ENCODE measurements around the gene RSPH9.

RSPH9 gene

GRCh38 chr6:43644940-43645612, at the start of gene RSPH9:
Gene RSPH9 (plus strand): TSS chr6:43645036. CDS start chr6:43645099, 63 bp downstream.
- H3K9me3 Mint-ChIP-seq: no peaks in the 10 kb centered on the region
- peak within 1 kb of the TSS; percentile 82 for H3K4me3 Mint-ChIP-seq
- H3K27me3 Mint-ChIP-seq: no peaks in the 10 kb centered on the region
- H3K4me1 Mint-ChIP-seq: peaks cover 20% of the 10 kb centered on the region
- H3K36me3 Mint-ChIP-seq: peaks cover 10% of the 10 kb centered on the region
- H3K27ac Mint-ChIP-seq: peak within 1 kb of the TSS; percentile 2

- Mint-ChIP-seq H3K9me3 (no peaks in the 10 kb centered on the region), H3K27me3 (no peaks in the 10 kb centered on the region), H3K4me1 (no peaks in the 10 kb centered on the region), H3K27ac (peak overlapping the region; percentile 15), H3K4me3 (no peak overlapping the region), H3K36me3 (peaks cover 17% of the 10 kb centered on the region)
These were observed 44.2 kb upstream of the RSPH9 start for GRCh38 chr6:43600595-43600994.

DNA sequence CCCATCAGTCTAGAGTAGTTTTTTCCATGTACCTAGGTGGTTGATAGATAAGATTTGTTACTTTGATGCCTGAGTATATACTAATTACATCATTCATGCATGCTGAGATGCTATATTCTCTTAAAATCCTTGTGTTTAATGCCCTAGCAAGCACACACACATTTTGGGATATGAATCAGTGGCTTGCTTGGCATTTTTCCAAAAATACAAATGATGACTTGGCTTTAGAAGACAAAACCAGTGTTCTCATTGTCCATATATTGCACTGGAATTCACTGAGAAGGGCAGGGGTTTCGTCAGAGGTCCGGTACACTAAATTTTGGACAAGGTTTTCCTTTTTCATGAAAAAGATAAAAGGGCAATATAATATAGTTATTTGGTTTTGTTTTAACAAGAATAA, 40.7 kb upstream of the RSPH9 start:
- Mint-ChIP-seq H3K27ac (no peak overlapping the region), H3K27me3 (no peaks in the 10 kb centered on the region), H3K4me3 (no peak overlapping the region), H3K4me1 (peaks cover 4% of the 10 kb centered on the region), H3K9me3 (no peaks in the 10 kb centered on the region), H3K36me3 (peaks cover 18% of the 10 kb centered on the region)

GRCh38 chr6:43606019-43606418, 38.8 kb upstream of the RSPH9 start:
- H3K9me3 Mint-ChIP-seq: no peaks in the 10 kb centered on the region
- H3K4me1 Mint-ChIP-seq: peaks cover 4% of the 10 kb centered on the region
- H3K27ac Mint-ChIP-seq: no peak overlapping the region
- H3K4me3 Mint-ChIP-seq: no peak overlapping the region
- H3K27me3 Mint-ChIP-seq: no peaks in the 10 kb centered on the region
- H3K36me3 Mint-ChIP-seq: peaks cover 18% of the 10 kb centered on the region

DNA sequence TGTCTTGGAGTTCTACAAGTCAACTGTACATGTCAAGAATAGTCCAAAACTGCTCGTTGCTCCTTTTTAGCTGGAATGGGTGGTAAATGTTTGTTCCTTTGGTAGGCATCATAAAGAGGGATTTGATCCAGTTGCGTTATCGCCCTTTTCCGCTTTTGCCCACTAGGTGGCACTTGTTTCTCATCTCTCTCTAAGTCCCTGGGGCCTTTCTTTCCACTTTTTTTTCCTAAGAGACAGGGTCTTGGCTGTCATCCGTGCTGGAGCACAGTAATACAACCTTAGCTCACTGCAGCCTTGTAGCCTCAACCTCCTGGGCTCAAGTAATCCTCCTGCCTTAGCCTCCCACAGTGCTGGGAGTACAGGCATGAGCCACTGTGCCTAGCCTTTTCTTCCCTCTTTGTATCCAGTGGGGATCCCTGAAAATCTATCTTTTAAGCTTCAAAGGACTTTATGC, 36.5 kb upstream of the RSPH9 start:
- Mint-ChIP-seq H3K36me3 (peaks cover 12% of the 10 kb centered on the region), H3K4me3 (no peak overlapping the region), H3K4me1 (peaks cover 4% of the 10 kb centered on the region), H3K27me3 (no peaks in the 10 kb centered on the region), H3K27ac (no peak overlapping the region), H3K9me3 (no peaks in the 10 kb centered on the region)

DNA sequence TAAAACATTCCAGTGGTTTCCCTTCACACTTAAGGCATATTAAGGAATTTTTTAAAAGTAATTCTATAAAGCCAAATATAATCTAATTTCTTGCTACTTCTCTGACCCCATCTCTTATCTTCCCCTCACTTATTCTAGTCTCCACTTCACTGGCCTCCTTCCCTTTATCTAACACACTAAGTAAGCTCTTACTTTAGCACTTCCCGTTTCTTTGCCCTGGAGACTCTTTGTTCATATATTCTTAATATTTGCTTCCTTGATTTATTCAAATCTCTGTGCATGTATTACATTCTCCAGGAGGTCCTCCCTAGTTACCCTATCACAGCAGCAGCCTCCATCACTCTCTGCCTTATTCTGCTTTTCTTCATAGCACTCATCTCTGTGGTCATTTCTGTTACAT, 36.0 kb upstream of the RSPH9 start:
- Mint-ChIP-seq H3K4me1 (peaks cover 4% of the 10 kb centered on the region), H3K36me3 (peaks cover 13% of the 10 kb centered on the region), H3K27me3 (no peaks in the 10 kb centered on the region), H3K9me3 (no peaks in the 10 kb centered on the region), H3K27ac (peak overlapping the region; percentile 24), H3K4me3 (no peak overlapping the region)

DNA sequence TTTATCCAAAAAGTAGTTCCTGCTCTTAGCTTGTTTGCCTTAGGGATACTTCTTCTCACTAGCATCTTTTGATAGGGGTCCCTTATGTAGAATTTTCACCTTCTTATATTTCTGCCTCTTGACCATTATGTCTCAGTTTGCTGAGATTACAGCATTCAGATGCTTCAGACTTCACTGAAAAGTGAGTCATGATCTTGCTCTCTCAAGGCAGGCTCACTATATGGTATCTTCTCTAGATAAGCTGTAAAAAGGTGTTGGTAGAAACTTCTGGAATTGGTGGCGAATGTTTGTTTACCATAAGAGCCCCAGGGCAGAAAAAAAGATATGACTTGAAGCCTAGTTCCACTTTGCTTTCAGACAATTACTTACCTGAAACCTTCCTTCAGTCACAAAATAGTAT, 35.4 kb upstream of the RSPH9 start:
- Mint-ChIP-seq H3K27ac (no peak overlapping the region), H3K4me1 (peaks cover 4% of the 10 kb centered on the region), H3K27me3 (no peaks in the 10 kb centered on the region), H3K36me3 (peaks cover 11% of the 10 kb centered on the region), H3K4me3 (no peak overlapping the region), H3K9me3 (no peaks in the 10 kb centered on the region)

GRCh38 chr6:43610431-43610830, 34.4 kb upstream of the RSPH9 start:
- no peaks in the 10 kb centered on the region for H3K27me3 Mint-ChIP-seq
- H3K36me3 Mint-ChIP-seq: peaks cover 11% of the 10 kb centered on the region
- no peak overlapping the region for H3K4me3 Mint-ChIP-seq
- peak overlapping the region; percentile 78 for H3K27ac Mint-ChIP-seq
- no peaks in the 10 kb centered on the region for H3K9me3 Mint-ChIP-seq
- peaks cover 4% of the 10 kb centered on the region for H3K4me1 Mint-ChIP-seq

DNA sequence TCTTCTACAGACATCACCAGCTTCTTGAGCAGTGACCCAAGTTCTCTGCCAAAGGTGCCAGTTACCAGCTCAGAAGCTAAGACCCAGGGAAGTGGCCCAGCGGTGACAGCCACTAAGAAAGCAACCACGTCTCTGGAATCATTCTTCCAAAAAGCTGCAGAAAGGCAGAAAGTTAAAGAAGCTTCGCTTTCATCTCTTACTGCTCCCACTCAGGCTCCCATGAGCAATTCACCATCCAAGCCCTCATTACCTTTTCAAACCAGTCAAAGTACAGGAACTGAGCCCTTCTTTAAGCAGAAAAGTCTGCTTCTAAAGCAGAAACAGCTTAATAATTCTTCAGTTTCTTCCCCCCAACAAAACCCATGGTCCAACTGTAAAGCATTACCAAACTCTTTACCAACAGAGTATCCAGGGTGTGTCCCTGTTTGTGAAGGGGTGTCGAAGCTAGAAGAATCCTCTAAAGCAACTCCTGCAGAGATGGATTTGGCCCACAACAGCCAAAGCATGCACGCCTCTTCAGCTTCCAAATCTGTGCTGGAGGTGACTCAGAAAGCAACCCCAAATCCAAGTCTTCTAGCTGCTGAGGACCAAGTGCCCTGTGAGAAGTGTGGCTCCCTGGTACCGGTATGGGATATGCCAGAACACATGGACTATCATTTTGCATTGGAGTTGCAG, 31.0 kb upstream of the RSPH9 start:
- Mint-ChIP-seq H3K36me3 (peaks cover 5% of the 10 kb centered on the region), H3K27ac (no peak overlapping the region), H3K27me3 (no peaks in the 10 kb centered on the region), H3K4me1 (no peaks in the 10 kb centered on the region), H3K9me3 (no peaks in the 10 kb centered on the region), H3K4me3 (no peak overlapping the region)

GRCh38 chr6:43614396-43614730, 30.5 kb upstream of the RSPH9 start:
- Mint-ChIP-seq H3K4me3 (no peak overlapping the region), H3K9me3 (no peaks in the 10 kb centered on the region), H3K36me3 (peaks cover 5% of the 10 kb centered on the region), H3K4me1 (no peaks in the 10 kb centered on the region), H3K27me3 (no peaks in the 10 kb centered on the region), H3K27ac (no peak overlapping the region)

DNA sequence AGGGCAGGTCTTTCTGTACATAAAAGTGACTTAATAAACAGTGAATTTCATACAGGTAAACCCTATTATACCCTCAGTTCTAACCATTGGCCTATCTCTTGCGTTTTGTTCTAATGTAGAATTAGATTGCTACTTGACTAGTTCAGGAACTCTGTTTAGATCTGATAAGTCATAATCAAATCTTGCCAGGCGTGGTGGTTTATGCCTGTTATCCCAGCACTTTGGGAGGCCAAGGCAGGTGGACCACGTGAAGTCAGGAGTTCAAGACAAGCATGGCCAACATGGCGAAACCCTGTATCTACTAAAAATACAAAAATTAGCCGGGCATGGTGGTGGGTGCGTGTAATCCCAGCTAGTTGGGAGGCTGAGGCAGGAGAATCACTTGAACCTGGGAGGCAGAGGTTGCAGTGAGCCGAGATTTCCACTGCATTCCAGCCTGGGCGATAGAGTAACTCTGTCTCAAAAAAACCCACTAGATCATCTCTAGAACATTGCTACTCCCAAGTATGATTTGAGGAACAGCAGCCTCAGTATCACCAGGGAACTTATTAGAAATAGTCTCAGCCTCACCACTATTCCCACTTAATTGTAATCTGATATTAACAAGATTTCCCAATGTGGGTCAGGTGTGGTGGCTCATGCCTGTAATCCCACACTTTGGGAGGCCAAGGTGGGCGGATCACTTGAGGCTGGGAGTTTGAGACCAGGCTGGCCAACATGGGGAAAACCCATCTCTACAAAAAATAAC, 27.9 kb upstream of the RSPH9 start:
- Mint-ChIP-seq H3K9me3 (no peaks in the 10 kb centered on the region), H3K36me3 (peaks cover 5% of the 10 kb centered on the region)

GRCh38 chr6:43621078-43621835, 23.6 kb upstream of the RSPH9 start:
- H3K4me3 Mint-ChIP-seq: no peak overlapping the region
- peaks cover under 1% of the 10 kb centered on the region for H3K4me1 Mint-ChIP-seq
- H3K27me3 Mint-ChIP-seq: no peaks in the 10 kb centered on the region
- no peaks in the 10 kb centered on the region for H3K9me3 Mint-ChIP-seq
- no peak overlapping the region for H3K27ac Mint-ChIP-seq
- H3K36me3 Mint-ChIP-seq: peaks cover 4% of the 10 kb centered on the region

More for the DNA sequence above, 27.9 kb upstream of the RSPH9 start:
- Mint-ChIP-seq H3K27ac (peak overlapping the region; percentile 7), H3K27me3 (no peaks in the 10 kb centered on the region), H3K4me3 (no peak overlapping the region), H3K4me1 (no peaks in the 10 kb centered on the region)

DNA sequence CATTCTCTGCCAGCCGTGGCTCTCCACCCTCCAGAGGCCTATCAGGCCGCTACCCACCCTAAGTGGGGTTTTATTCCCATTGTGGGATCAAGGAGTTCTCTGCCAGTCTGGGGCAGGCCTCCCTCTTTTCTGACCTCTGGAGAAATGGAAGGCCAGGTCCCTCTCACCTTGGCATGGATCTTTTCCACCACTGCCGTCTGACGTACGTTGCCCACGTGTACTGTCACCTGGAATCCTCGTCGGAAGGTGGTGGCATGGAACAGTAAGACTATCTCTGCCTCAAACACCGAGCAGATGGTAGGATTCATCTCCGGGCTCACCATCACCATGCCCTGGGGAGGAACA, 23.0 kb upstream of the RSPH9 start:
- Mint-ChIP-seq H3K4me3 (no peak overlapping the region), H3K9me3 (no peaks in the 10 kb centered on the region), H3K4me1 (peaks cover 6% of the 10 kb centered on the region), H3K27me3 (no peaks in the 10 kb centered on the region), H3K36me3 (peaks cover 6% of the 10 kb centered on the region), H3K27ac (no peak overlapping the region)

DNA sequence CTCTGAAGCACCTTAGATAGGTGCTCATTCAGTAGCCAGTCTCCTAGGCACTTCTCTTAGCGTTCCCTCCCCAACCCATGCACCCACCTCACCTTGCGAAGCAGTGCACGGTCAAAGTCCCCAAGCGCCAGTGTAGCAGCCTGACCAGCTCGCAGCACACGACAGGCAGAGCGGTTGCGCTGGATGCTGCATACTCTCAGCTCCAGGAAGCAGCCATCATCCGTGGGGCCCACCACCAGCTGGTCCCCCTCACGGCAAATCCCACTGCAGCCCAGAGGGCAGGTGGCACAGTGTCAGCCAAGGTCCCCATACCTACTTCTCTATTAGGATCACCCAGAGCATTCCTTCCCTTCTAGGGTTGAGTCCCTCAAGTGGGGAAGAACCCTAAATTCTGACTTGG, 22.3 kb upstream of the RSPH9 start:
- no peak overlapping the region for H3K27ac Mint-ChIP-seq

GRCh38 chr6:43623880-43624785, 20.7 kb upstream of the RSPH9 start:
- Mint-ChIP-seq H3K9me3 (no peaks in the 10 kb centered on the region), H3K36me3 (peaks cover 7% of the 10 kb centered on the region)

More for the DNA sequence above, 22.3 kb upstream of the RSPH9 start:
- Mint-ChIP-seq H3K27me3 (no peaks in the 10 kb centered on the region), H3K4me3 (no peak overlapping the region), H3K36me3 (peaks cover 7% of the 10 kb centered on the region), H3K4me1 (peaks cover 13% of the 10 kb centered on the region), H3K9me3 (no peaks in the 10 kb centered on the region)

More at GRCh38 chr6:43623880-43624785, 20.7 kb upstream of the RSPH9 start:
- Mint-ChIP-seq H3K4me3 (no peak overlapping the region), H3K4me1 (peaks cover 23% of the 10 kb centered on the region), H3K27me3 (no peaks in the 10 kb centered on the region), H3K27ac (no peak overlapping the region)

Measured in activated naive CD4-positive, alpha-beta T cell treated with anti-CD3 and anti-CD28 coated beads, Interleukin-2, amount 50 U/mL, for 24 hours (primary cell).